ENCODE data around the gene MATN4. TPM values are rescaled to one million over a fixed set of nuclear protein-coding genes. Genes with fewer than 3 reads are reported as not detected.

Gene MATN4
- total and polyA plus RNA-seq, 2 experiments from 2014 or later = 3.3 to 5.1 TPM

- Histone ChIP-seq H3K4me3 (no peak overlapping the region), H3K4me2 (no peak overlapping the region), H3K27ac (ENCODE audit: low read depth) (no peak overlapping the region), H2AFZ (no peak overlapping the region), H3K27me3 (ENCODE audit: insufficient read depth) (peaks cover 12% of the 10 kb centered on the region; the same call in 1 of the 2 replicates), H4K20me1 (replicated peaks; ENCODE audit: insufficient read depth) (no peaks in the 10 kb centered on the region; the same call in 1 of the 2 replicates), H3K36me3 (ENCODE audit: insufficient read depth) (no peaks in the 10 kb centered on the region), H3K9me2 (ENCODE audit: insufficient read depth) (no peaks in the 10 kb centered on the region), H3K4me1 (ENCODE audit: insufficient read depth) (no peaks in the 10 kb centered on the region; the same call in 1 of the 2 replicates), H3F3A (replicated peaks; ENCODE audit: low read depth) (no peaks in the 10 kb centered on the region), H3K79me2 (replicated peaks; ENCODE audit: insufficient read depth) (no peaks in the 10 kb centered on the region)
- peaks cover 4% of the 10 kb centered on the region; the same call in 2 of the 3 replicates for H3K4me1 Mint-ChIP-seq
- TF ChIP-seq JUNB (IDR thresholded peaks at IDR 0.05; ENCODE audit: unreplicated experiment) (no peak), EZH2 (IDR thresholded peaks at IDR 0.05; ENCODE audit: low read depth, unreplicated experiment) (no peak), ZNF462 (CRISPR knock-in tag; IDR thresholded peaks at IDR 0.05) (no peak), STAT1 (IDR thresholded peaks at IDR 0.05; ENCODE audit: unreplicated experiment) (no peak), EZH2phosphoT487 (IDR thresholded peaks at IDR 0.05; ENCODE audit: unreplicated experiment) (no peak), CTCF (conservative IDR thresholded peaks at IDR 0.05; ENCODE audit: low read depth in 2 of 2) (no peak), REST (IDR thresholded peaks at IDR 0.05; ENCODE audit: unreplicated experiment) (no peak), POLR2AphosphoS5 (IDR thresholded peaks at IDR 0.05; ENCODE audit: low read depth) (no peak), ETS1 (IDR thresholded peaks at IDR 0.05) (no peak), ZNF114 (CRISPR knock-in tag; IDR thresholded peaks at IDR 0.05) (no peak), ZNF331 (CRISPR knock-in tag; IDR thresholded peaks at IDR 0.05; ENCODE audit: low read depth) (no peak), CREB1 (CRISPR knock-in tag; IDR thresholded peaks at IDR 0.05; ENCODE audit: low read depth) (no peak), NANOG (IDR thresholded peaks at IDR 0.05; ENCODE audit: borderline replicate concordance) (no peak)
- peaks cover 2% of the 10 kb centered on the region; the same call in 1 of the 3 replicates for H3K36me3 Mint-ChIP-seq (ENCODE audit: low read depth)
- no peak overlapping the region for H3K27ac Mint-ChIP-seq
- peaks cover 16% of the 10 kb centered on the region for H3K27me3 Mint-ChIP-seq (ENCODE audit: insufficient read depth, low read depth, poor library complexity)
- ATAC-seq (no peak), DNase-seq (ENCODE audit: low spot score) (no peak)
- no peaks in the 10 kb centered on the region; the same call in 2 of the 3 replicates for H3K9me3 Mint-ChIP-seq
- no peak overlapping the region for H3K4me3 Mint-ChIP-seq
Measured at GRCh38 chr20:45313943-45314342, 5.8 kb upstream of the MATN4 start.

Measured in GM23338 (cell line).